ENCODE data around the gene ATP6V0E2.

ATP6V0E2 gene

DNA sequence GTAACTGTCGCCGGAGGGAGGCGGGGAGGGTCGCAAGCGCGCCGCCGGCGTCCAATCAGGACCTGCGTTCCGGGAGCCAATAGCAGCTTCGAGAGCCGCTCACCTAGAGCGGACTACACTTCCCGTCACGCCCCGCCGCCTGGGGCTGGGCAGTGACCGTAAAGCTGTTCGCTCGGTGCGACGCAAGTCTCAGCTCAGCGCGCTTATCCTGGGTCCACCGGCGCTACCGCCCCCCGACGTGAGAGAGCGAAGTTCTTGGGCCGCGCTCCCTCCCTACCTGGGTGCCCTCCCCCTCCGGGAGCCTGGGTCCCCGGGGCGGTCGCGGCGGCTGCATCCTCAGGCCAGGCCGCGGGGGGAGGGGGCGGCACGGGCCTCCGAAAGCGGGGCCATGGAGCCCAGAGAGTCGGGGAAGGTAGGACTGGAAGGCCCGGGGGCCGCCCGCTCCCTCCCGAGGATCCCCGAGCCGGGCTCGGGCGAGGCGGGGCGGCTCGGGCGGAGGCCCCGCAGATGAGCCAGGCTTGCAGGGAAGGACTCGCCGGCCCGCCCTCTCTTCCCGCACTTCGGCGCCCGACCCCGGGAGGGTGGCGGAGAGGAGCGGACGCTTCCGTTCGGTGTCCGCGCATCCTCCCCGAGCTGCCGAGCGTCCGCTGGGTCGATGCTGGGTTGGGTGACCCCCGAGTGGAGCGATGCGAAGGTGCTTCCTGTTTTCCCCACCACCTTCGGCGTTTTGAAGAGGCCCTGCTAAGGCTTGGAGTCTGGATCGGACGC, 35.4 kb upstream of the ATP6V0E2 start, which contains the start of gene ZNF862:
Gene ZNF862 (plus strand): TSS at position 152 of the 768 bp plus-strand sequence. CDS start 237 bp downstream, at position 389.
- TF ChIP-seq, protein P1, sequence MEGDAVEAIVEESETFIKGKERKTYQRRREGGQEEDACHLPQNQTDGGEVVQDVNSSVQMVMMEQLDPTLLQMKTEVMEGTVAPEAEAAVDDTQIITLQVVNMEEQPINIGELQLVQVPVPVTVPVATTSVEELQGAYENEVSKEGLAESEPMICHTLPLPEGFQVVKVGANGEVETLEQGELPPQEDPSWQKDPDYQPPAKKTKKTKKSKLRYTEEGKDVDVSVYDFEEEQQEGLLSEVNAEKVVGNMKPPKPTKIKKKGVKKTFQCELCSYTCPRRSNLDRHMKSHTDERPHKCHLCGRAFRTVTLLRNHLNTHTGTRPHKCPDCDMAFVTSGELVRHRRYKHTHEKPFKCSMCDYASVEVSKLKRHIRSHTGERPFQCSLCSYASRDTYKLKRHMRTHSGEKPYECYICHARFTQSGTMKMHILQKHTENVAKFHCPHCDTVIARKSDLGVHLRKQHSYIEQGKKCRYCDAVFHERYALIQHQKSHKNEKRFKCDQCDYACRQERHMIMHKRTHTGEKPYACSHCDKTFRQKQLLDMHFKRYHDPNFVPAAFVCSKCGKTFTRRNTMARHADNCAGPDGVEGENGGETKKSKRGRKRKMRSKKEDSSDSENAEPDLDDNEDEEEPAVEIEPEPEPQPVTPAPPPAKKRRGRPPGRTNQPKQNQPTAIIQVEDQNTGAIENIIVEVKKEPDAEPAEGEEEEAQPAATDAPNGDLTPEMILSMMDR (IDR thresholded peaks at IDR 0.05; ENCODE audit: insufficient read depth, low read length, poor library complexity, severe bottlenecking), result no peak
- peak; percentile 98 for DNase-seq (ENCODE audit: extremely low read depth, insufficient read length)
- Histone ChIP-seq H3K36me3 (ENCODE audit: control insufficient read depth, insufficient read depth, low read length) (no peaks in the 10 kb centered on the region), H3K4me3 (replicated peaks; ENCODE audit: low read depth, low read length) (peak within 1 kb of the TSS; percentile 89), H3K27me3 (replicated peaks; ENCODE audit: control insufficient read depth, insufficient read depth, low read length) (no peaks in the 10 kb centered on the region)

DNA sequence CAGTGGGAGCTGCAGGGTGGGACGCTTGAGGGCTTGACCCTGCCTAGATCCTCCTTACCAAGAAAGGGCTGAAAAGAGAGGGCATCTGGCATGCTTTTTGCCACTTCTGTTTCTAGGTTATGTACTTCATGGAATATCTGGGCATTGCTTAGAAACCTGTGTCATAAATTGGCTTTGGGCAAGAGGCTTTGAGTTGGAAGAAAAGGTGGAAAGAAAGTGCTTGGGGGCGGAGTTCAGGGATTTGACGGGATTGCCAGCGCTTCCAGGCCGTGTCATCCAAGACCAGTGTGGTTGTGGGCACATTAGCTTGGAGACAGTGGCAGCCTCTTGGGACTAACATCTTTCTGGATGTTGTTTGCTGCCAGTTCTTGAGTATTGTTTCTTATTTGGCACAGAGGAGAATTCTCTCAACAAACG, 34.8 kb upstream of the ATP6V0E2 start:
- TF ChIP-seq, protein P1 (IDR thresholded peaks at IDR 0.05; ENCODE audit: insufficient read depth, low read length, poor library complexity, severe bottlenecking), result no peak
- peak overlapping the region; percentile 89 for H3K4me3 ChIP-seq (replicated peaks; ENCODE audit: low read depth, low read length)
- H3K27me3 ChIP-seq (replicated peaks; ENCODE audit: control insufficient read depth, insufficient read depth, low read length), result no peaks in the 10 kb centered on the region
- H3K36me3 ChIP-seq (ENCODE audit: control insufficient read depth, insufficient read depth, low read length), result no peaks in the 10 kb centered on the region
- DNase-seq (ENCODE audit: extremely low read depth, insufficient read length), result no peak

DNA sequence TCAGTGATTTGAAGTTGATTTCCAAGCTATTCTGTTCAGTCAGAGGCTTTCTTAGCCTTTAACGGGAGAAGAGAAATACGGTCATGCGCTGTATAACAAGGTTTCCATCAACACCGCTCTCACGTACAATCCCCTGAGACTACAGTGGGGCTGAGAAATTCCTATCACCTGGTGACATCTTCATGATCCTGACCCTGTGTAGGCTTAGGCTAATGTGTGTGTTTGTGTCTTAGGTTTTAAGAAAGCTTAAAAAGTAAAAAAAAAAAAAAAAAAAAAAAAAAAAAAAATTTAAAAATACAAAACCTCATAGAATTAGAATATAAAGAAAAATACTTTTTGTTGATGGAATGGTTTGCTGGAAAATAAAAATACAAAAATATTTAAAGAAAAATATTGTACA, 33.8 kb upstream of the ATP6V0E2 start:
- H3K36me3 ChIP-seq (ENCODE audit: control insufficient read depth, insufficient read depth, low read length), result no peaks in the 10 kb centered on the region
- no peak overlapping the region for H3K4me3 ChIP-seq (replicated peaks; ENCODE audit: low read depth, low read length)
- no peak for DNase-seq (ENCODE audit: extremely low read depth, insufficient read length)
- no peaks in the 10 kb centered on the region for H3K27me3 ChIP-seq (replicated peaks; ENCODE audit: control insufficient read depth, insufficient read depth, low read length)
- TF ChIP-seq, protein P1 (IDR thresholded peaks at IDR 0.05; ENCODE audit: insufficient read depth, low read length, poor library complexity, severe bottlenecking), result no peak

DNA sequence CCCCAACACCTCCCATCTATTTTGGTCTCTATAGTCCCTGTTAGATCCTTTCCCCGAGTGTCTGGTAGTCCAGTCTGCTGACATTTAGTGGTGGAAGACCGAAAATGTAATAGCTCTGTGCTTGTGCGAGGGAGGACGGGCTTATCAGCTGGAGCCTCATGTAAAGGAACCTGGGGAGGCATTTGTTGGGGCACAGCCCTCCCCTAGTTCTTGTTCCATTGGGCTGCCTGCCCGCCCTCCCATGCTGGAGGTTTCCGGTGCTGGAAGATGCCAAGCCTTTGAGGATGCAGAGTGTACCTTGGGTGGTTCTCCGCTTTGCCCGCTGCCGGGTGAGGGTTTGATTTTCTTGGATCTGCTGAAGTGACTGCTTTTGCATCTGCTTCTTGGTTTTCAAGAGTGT, 30.2 kb upstream of the ATP6V0E2 start:
- H3K36me3 ChIP-seq (ENCODE audit: control insufficient read depth, insufficient read depth, low read length), result no peaks in the 10 kb centered on the region; the same call in 1 of the 2 replicates
- TF ChIP-seq, protein P1 (IDR thresholded peaks at IDR 0.05; ENCODE audit: insufficient read depth, low read length, poor library complexity, severe bottlenecking), result no peak

GRCh38 chr7:149844445-149844844, 29.3 kb upstream of the ATP6V0E2 start:
- no peaks in the 10 kb centered on the region; the same call in 1 of the 2 replicates for H3K36me3 ChIP-seq (ENCODE audit: control insufficient read depth, insufficient read depth, low read length)
- TF ChIP-seq, protein P1 (IDR thresholded peaks at IDR 0.05; ENCODE audit: insufficient read depth, low read length, poor library complexity, severe bottlenecking), result no peak
- no peak for DNase-seq (ENCODE audit: extremely low read depth, insufficient read length)
- no peaks in the 10 kb centered on the region for H3K27me3 ChIP-seq (replicated peaks; ENCODE audit: control insufficient read depth, insufficient read depth, low read length)
- H3K4me3 ChIP-seq (replicated peaks; ENCODE audit: low read depth, low read length), result no peak overlapping the region

More for the DNA sequence above, 30.2 kb upstream of the ATP6V0E2 start:
- DNase-seq (ENCODE audit: extremely low read depth, insufficient read length), result no peak
- Histone ChIP-seq H3K27me3 (replicated peaks; ENCODE audit: control insufficient read depth, insufficient read depth, low read length) (no peaks in the 10 kb centered on the region), H3K4me3 (replicated peaks; ENCODE audit: low read depth, low read length) (no peak overlapping the region)

All from GM06990 (cell line).